Stimulated activated CD8-positive, alpha-beta memory T cell treated with anti-CD3 and anti-CD28 coated beads, Interleukin-4, amount 100 ng/mL, for 4 hours (primary cell): ENCODE results near the gene GEMIN2.
A peak's percentile ranks its signal among the peaks of the same experiment; 100 is the strongest.
"Not testable (repeated sequence)": the region's sequence is repeated elsewhere in the genome, so short reads cannot be mapped to it uniquely, and the experiment has no call there.

Experiments
- DNase-seq, 2 donors: peaks; one replicate each; pipeline ENCODE4 v3.0.0-alpha.2; 2020; ENCODE audit warnings: low read depth in 2 of 2, low spot score in 1 of 2

Gene GEMIN2

GRCh38 chr14:39114073-39114838 lies at the start of gene GEMIN2:
Gene GEMIN2 (plus strand): TSS chr14:39114323. CDS start chr14:39114339, 16 bp downstream.
- DNase-seq = peak; percentile 88 to 90

GRCh38 chr14:39069169-39069805 lies 44.8 kb upstream of the GEMIN2 start:
- not testable (repeated sequence) for DNase-seq

- no peak for DNase-seq
Observed at GRCh38 chr14:39069923-39070322, 44.2 kb upstream of the GEMIN2 start.

GRCh38 chr14:39071096-39071495 lies 43.0 kb upstream of the GEMIN2 start:
- DNase-seq = no peak

GRCh38 chr14:39080886-39081285 lies 33.2 kb upstream of the GEMIN2 start:
- DNase-seq = no peak

GRCh38 chr14:39083127-39083526 lies 31.0 kb upstream of the GEMIN2 start:
- no peak for DNase-seq

- DNase-seq = no peak
Observed at GRCh38 chr14:39085933-39086332, 28.2 kb upstream of the GEMIN2 start.

GRCh38 chr14:39087493-39087892 lies 26.6 kb upstream of the GEMIN2 start:
- no peak for DNase-seq

- no peak for DNase-seq
Observed at GRCh38 chr14:39090548-39091111, 23.5 kb upstream of the GEMIN2 start.

- DNase-seq = no peak
Observed at GRCh38 chr14:39091716-39092115, 22.4 kb upstream of the GEMIN2 start.

GRCh38 chr14:39094515-39094914 lies 19.6 kb upstream of the GEMIN2 start:
- DNase-seq = no peak

GRCh38 chr14:39097159-39097558 lies 17.0 kb upstream of the GEMIN2 start:
- no peak for DNase-seq

GRCh38 chr14:39099215-39099614 lies 14.9 kb upstream of the GEMIN2 start:
- not testable (repeated sequence) for DNase-seq

GRCh38 chr14:39099748-39100147 lies 14.4 kb upstream of the GEMIN2 start:
- DNase-seq = no peak

GRCh38 chr14:39102265-39102968 lies 11.7 kb upstream of the GEMIN2 start:
- DNase-seq = no peak

GRCh38 chr14:39102969-39103957 lies 10.9 kb upstream of the GEMIN2 start, which contains the start of gene SEC23A:
Gene SEC23A (minus strand): TSS chr14:39103235. CDS start chr14:39096118, 7,117 bp downstream.
- peak; percentile 47 to 58 for DNase-seq

- not testable (repeated sequence) for DNase-seq
Observed at GRCh38 chr14:39104078-39104801, 9.9 kb upstream of the GEMIN2 start.

GRCh38 chr14:39107591-39107996 lies 6.5 kb upstream of the GEMIN2 start:
- no peak for DNase-seq

GRCh38 chr14:39108791-39109190 lies 5.3 kb upstream of the GEMIN2 start:
- no peak for DNase-seq
